A549 (cell line): ENCODE measurements around the gene TRIO. TPM values are rescaled to one million over a fixed set of nuclear protein-coding genes. Genes with fewer than 3 reads are reported as not detected.
A peak's percentile ranks its signal among the peaks of the same experiment; 100 is the strongest.

Experiments
- ATAC-seq, 2 experiments: fragments of 200-7000 bp in 1 of 2; fragments of >200 bp in 1 of 2; cut with Nextera tagmentation in 1 of 2; cut with Tn5 transposase in 1 of 2; 3 replicates each; pipeline versions ENCODE4 v1.8.0 to v1.9.1; 2018 to 2020; ENCODE audit warnings: mild to moderate bottlenecking in 1 of 2, moderate library complexity in 1 of 2
- CTCF ChIA-PET: fragments of 300-600 bp; sonication (Branson Sonifier 250); formaldehyde crosslinking; extraction: SDS; loops from one replicate; lab custom pipeline; 2021; ENCODE audit warnings: antibody characterized with exemption, inconsistent platforms; lab: Yijun Ruan, JAX
- POLR2A ChIA-PET: fragments of 350-600 bp; formaldehyde crosslinking; extraction: SDS; loops from one replicate; lab custom pipeline; 2021; ENCODE audit warnings: antibody characterized with exemption, inconsistent platforms; lab: Yijun Ruan, JAX
- DNase-seq, 2 experiments: peaks; one replicate each; pipeline versions ENCODE4 v3.0.0 to v3.0.0-alpha.2; 2011 to 2016; ENCODE audit warnings: low read depth in 1 of 2, low spot score in 1 of 2
- FAIRE-seq: peaks from 2 replicates; lab custom pipeline; 2011; peaks lifted over from hg19 to GRCh38; lab: Jason Lieb, UNC
- H3K27ac ChIP-seq, 2 experiments: fragments of >200 bp; sonication (Bioruptor Twin); formaldehyde crosslinking; 3 replicates each; pipeline ENCODE4 v1.5.1; 2016 to 2017
- H3K4me1 ChIP-seq: fragments of >200 bp; sonication (Bioruptor Twin); formaldehyde crosslinking; 3 replicates; pipeline ENCODE4 v1.6.1; 2016
- H3K4me2 ChIP-seq: fragments of >200 bp; sonication (Bioruptor Twin); formaldehyde crosslinking; 3 replicates; pipeline ENCODE4 v1.6.1; 2016
- H3K4me3 ChIP-seq: fragments of >200 bp; sonication (Bioruptor Twin); formaldehyde crosslinking; 3 replicates; pipeline ENCODE4 v1.5.1; 2016
- H3K9me3 ChIP-seq: fragments of >200 bp; sonication (Bioruptor Twin); formaldehyde crosslinking; 3 replicates; pipeline ENCODE4 v1.6.1; 2016
- ATOH8 ChIP-seq: fragments of 250-450 bp; sonication (Bioruptor Pico); IDR thresholded peaks from 2 replicates; pipeline ENCODE4 v1.5.0; 2020; ENCODE audit warnings: low read depth, mild to moderate bottlenecking, moderate library complexity
- BCL3 ChIP-seq: fragments of >200 bp; sonication (Bioruptor Twin); formaldehyde crosslinking; IDR thresholded peaks from 3 replicates; pipeline ENCODE4 v1.6.1; 2016
- BHLHE40 ChIP-seq: IDR thresholded peaks from 2 replicates; pipeline ENCODE4 v1.6.1; 2012; ENCODE audit warnings: low read depth, low read length, inconsistent platforms
- CBX2 ChIP-seq: fragments of 200-600 bp; sonication (generic); IDR thresholded peaks from 2 replicates; pipeline ENCODE4 v1.6.1; 2016; ENCODE audit warnings: low read depth, mild to moderate bottlenecking, borderline replicate concordance
- CEBPB ChIP-seq, 2 experiments: fragments of >200 bp in 1 of 2; sonication (Bioruptor Twin) in 1 of 2; formaldehyde crosslinking in 1 of 2; IDR thresholded peaks; 2 replicates each; pipeline ENCODE4 v1.6.1; 2012 to 2016
- CHD2 ChIP-seq: fragments of 150-350 bp; IDR thresholded peaks from 2 replicates; pipeline ENCODE4 v1.6.1; 2014; ENCODE audit warnings: low read length; ENCODE audit not compliant: partially characterized antibody
- E2F6 ChIP-seq: IDR thresholded peaks from 2 replicates; pipeline ENCODE4 v1.6.1; 2012; ENCODE audit warnings: low read depth, borderline replicate concordance
- EHMT2 ChIP-seq: fragments of 200-600 bp; sonication (generic); IDR thresholded peaks from 2 replicates; pipeline ENCODE4 v1.6.1; 2016; ENCODE audit warnings: antibody characterized with exemption, low read depth, mild to moderate bottlenecking, moderate library complexity
- ELK1 ChIP-seq: fragments of 150-350 bp; IDR thresholded peaks from 2 replicates; pipeline ENCODE4 v1.6.1; 2014; ENCODE audit warnings: low read depth, mild to moderate bottlenecking, low read length
- GATA3 ChIP-seq: IDR thresholded peaks from 2 replicates; pipeline ENCODE4 v1.6.1; 2012; ENCODE audit warnings: borderline replicate concordance
- HDAC2 ChIP-seq: fragments of 200-600 bp; sonication (generic); IDR thresholded peaks from 2 replicates; pipeline ENCODE4 v1.6.1; 2016
- HEYL ChIP-seq: fragments of 250-450 bp; sonication (Bioruptor Pico); IDR thresholded peaks from 2 replicates; pipeline ENCODE4 v1.8.0; 2021; ENCODE audit warnings: mild to moderate bottlenecking, moderate library complexity
- HOXA7 ChIP-seq: fragments of 250-450 bp; sonication (Bioruptor Pico); IDR thresholded peaks from 2 replicates; pipeline ENCODE4 v1.5.0; 2020; ENCODE audit warnings: mild to moderate bottlenecking, moderate library complexity
- JUN ChIP-seq, 2 experiments: fragments of >200 bp; sonication (Bioruptor Twin); formaldehyde crosslinking; IDR thresholded peaks; 2 replicates in 1 of 2; 3 replicates in 1 of 2; pipeline ENCODE4 v1.6.1; 2016 to 2017
- MAFK ChIP-seq: fragments of 450-650 bp; IDR thresholded peaks from 2 replicates; pipeline ENCODE4 v1.6.1; 2014; ENCODE audit not compliant: partially characterized antibody
- NFE2L2 ChIP-seq: fragments of 150-350 bp; conservative IDR thresholded peaks from 2 replicates; pipeline ENCODE4 v1.6.1; 2014; ENCODE audit warnings: low read length
- PBX3 ChIP-seq: IDR thresholded peaks from 2 replicates; pipeline ENCODE4 v1.6.1; 2012
- POLR2A ChIP-seq: IDR thresholded peaks from 2 replicates; pipeline ENCODE4 v1.6.1; 2012; ENCODE audit warnings: mild to moderate bottlenecking, low read length
- RAD21 ChIP-seq, 2 experiments: fragments of >200 bp in 1 of 2; sonication (Bioruptor Twin) in 1 of 2; formaldehyde crosslinking in 1 of 2; IDR thresholded peaks in 1 of 2; conservative IDR thresholded peaks in 1 of 2; 2 replicates in 1 of 2; 3 replicates in 1 of 2; pipeline ENCODE4 v1.6.1; 2012 to 2018; ENCODE audit warnings: inconsistent platforms in 1 of 2
- REST ChIP-seq: fragments of 200-600 bp; sonication (generic); IDR thresholded peaks from 2 replicates; pipeline ENCODE4 v1.6.1; 2016; ENCODE audit warnings: antibody characterized with exemption, mild to moderate bottlenecking, moderate library complexity
- RFX5 ChIP-seq: fragments of 450-650 bp; IDR thresholded peaks from 2 replicates; pipeline ENCODE4 v1.7.1; 2014; ENCODE audit warnings: antibody characterized with exemption, mild to moderate bottlenecking, moderate library complexity
- RNF2 ChIP-seq: fragments of 200-600 bp; sonication (generic); IDR thresholded peaks from 2 replicates; pipeline ENCODE4 v1.6.1; 2016; ENCODE audit warnings: low read depth, mild to moderate bottlenecking, antibody characterized with exemption, moderate library complexity, borderline replicate concordance
- TFCP2L1 ChIP-seq: fragments of 250-450 bp; sonication (Bioruptor Pico); IDR thresholded peaks from 2 replicates; pipeline ENCODE4 v1.5.0; 2021; ENCODE audit warnings: mild to moderate bottlenecking
- TP53 ChIP-seq: fragments of 250-450 bp; sonication (Bioruptor Pico); IDR thresholded peaks from 2 replicates; pipeline ENCODE4 v1.5.0; 2021; ENCODE audit warnings: mild to moderate bottlenecking, moderate library complexity
- USF2 ChIP-seq: fragments of 450-650 bp; IDR thresholded peaks from 2 replicates; pipeline ENCODE4 v1.6.1; 2014; ENCODE audit warnings: antibody characterized with exemption
- ZFP36 ChIP-seq: fragments of 450-650 bp; IDR thresholded peaks from 2 replicates; pipeline ENCODE4 v1.6.1; 2014; ENCODE audit warnings: borderline replicate concordance; ENCODE audit not compliant: partially characterized antibody
- ZNF302 ChIP-seq: fragments of 250-450 bp; sonication (Bioruptor Pico); IDR thresholded peaks from 2 replicates; pipeline ENCODE4 v1.9.0; 2021; ENCODE audit warnings: inconsistent platforms, mild to moderate bottlenecking, moderate library complexity
- ZSCAN20 ChIP-seq: fragments of 250-450 bp; sonication (Bioruptor Pico); IDR thresholded peaks from 2 replicates; pipeline ENCODE4 v1.8.0; 2022; ENCODE audit warnings: mild to moderate bottlenecking, moderate library complexity
- WGBS: methylation state at CpG from one replicate; pipeline ENCODE4 v1.1.6; 2017; ENCODE audit errors: missing lambda C conversion rate; 5-methylcytosine and 5-hydroxymethylcytosine counted together
- polyA plus RNA-seq, 4 experiments: library from polyadenylated mRNA; depleted of rRNA in 3 of 4; stranded (reverse); fragments of >200 nt; fragmentation: RNase III in 1 of 4; extraction: RNeasy Plus Mini Kit Qiagen cat#74134 plus additional on column Dnase treatment in 1 of 4; gene quantifications; 2 replicates in 3 of 4; 3 replicates in 1 of 4; pipeline ENCODE4 v1.2.3, GENCODE V29; 2011 to 2017

TRIO gene
- polyA plus RNA-seq, 2 of the 4 experiments (the other 2 are of a cell fraction), result 47.5 to 79.0 TPM

- DNase-seq (no peak), FAIRE-seq (no peak), ATAC-seq (peak; percentile 43 to 61; a peak in 4 of 6 replicates)
- POLR2A ChIA-PET, result no interaction called here
- Histone ChIP-seq H3K4me3 (no peak overlapping the region), H3K9me3 (no peaks in the 10 kb centered on the region), H3K4me2 (no peak overlapping the region), H3K27ac (no peak overlapping the region), H3K4me1 (no peaks in the 10 kb centered on the region)
- CTCF ChIA-PET, result interaction anchor here (1.2 to 5.5 kb wide), 4 partner anchors 11 to 22 kb away, joined by 3 to 36 read pairs (median 6); partner anchors contain the start of gene TRIO
- TF ChIP-seq CBX2 (no peak), RFX5 (no peak), ZFP36 (no peak), ELK1 (no peak), TP53 (CRISPR knock-in tag) (no peak), NFE2L2 (no peak), REST (no peak), RNF2 (no peak), HEYL (no peak), BCL3 (no peak), TFCP2L1 (CRISPR knock-in tag) (no peak), ATOH8 (CRISPR knock-in tag) (no peak), GATA3 (no peak), EHMT2 (no peak), E2F6 (no peak), JUN (IDR thresholded peaks at IDR 0.05) (no peak), HOXA7 (CRISPR knock-in tag) (no peak)
- 77% methylated on average over 3 of the region's 4 CpGs for WGBS
Observed at GRCh38 chr5:14120176-14120575, 23.0 kb upstream of the TRIO start.

GRCh38 chr5:14121552-14121951 is 21.6 kb upstream of the TRIO start:
- Histone ChIP-seq H3K27ac (no peak overlapping the region), H3K9me3 (no peaks in the 10 kb centered on the region), H3K4me3 (no peak overlapping the region), H3K4me1 (no peaks in the 10 kb centered on the region), H3K4me2 (no peak overlapping the region)
- ATAC-seq (no peak), DNase-seq (no peak), FAIRE-seq (no peak)
- POLR2A ChIA-PET, result no interaction called here
- WGBS, result 78% methylated on average over 1 of the region's 1 CpG
- CTCF ChIA-PET, result interaction anchor here (0.9 to 5.5 kb wide), 8 partner anchors 13 to 243 kb away, joined by 3 to 36 read pairs (median 4); partner anchors contain the start of gene TRIO
- TF ChIP-seq BHLHE40, result no peak
- TF ChIP-seq ZSCAN20 (CRISPR knock-in tag), result no peak
- no peak for TF ChIP-seq USF2
- no peak for TF ChIP-seq ZNF302 (CRISPR knock-in tag)
- TF ChIP-seq ELK1, result no peak
- TF ChIP-seq RAD21 (conservative IDR thresholded peaks at IDR 0.05 in 1 of 2, IDR thresholded peaks at IDR 0.05 in 1 of 2), result no peak
- TF ChIP-seq CHD2, result no peak
- no peak for TF ChIP-seq POLR2A
- TF ChIP-seq EHMT2, result no peak
- no peak for TF ChIP-seq NFE2L2
- TF ChIP-seq MAFK, result no peak
- TF ChIP-seq CEBPB (IDR thresholded peaks at IDR 0.05), result no peak
- TF ChIP-seq HDAC2, result no peak
- TF ChIP-seq PBX3, result no peak
